Measurements from ENCODE around the gene MNX1. TPM values are rescaled to one million over a fixed set of nuclear protein-coding genes. Genes with fewer than 3 reads are reported as not detected.
A peak's percentile ranks its signal among the peaks of the same experiment; 100 is the strongest.

MNX1 gene
- total RNA-seq, 1 donor from 2014 or later, result 103 TPM

GRCh38 chr7:157009778-157010587, 480 bp downstream of the MNX1 start:
- Mint-ChIP-seq H3K9me3 (ENCODE audit: low read depth) (no peaks in the 10 kb centered on the region), H3K27me3 (peaks cover 19% of the 10 kb centered on the region), H3K36me3 (ENCODE audit: insufficient read depth) (peaks cover 8% of the 10 kb centered on the region), H3K4me3 (ENCODE audit: low read depth) (peak overlapping the region; percentile 92), H3K4me1 (ENCODE audit: low read depth) (peaks cover 43% of the 10 kb centered on the region), H3K27ac (peak overlapping the region; percentile 56)
- DNase-seq (ENCODE audit: low spot score, unreplicated experiment), result no peak
- TF ChIP-seq CTCF (IDR thresholded peaks at IDR 0.05; ENCODE audit: unreplicated experiment), result no peak

- Mint-ChIP-seq H3K4me3 (ENCODE audit: low read depth) (peak overlapping the region; percentile 92), H3K27ac (peak overlapping the region; percentile 90), H3K9me3 (ENCODE audit: low read depth) (no peaks in the 10 kb centered on the region), H3K27me3 (peaks cover 26% of the 10 kb centered on the region), H3K4me1 (ENCODE audit: low read depth) (peaks cover 40% of the 10 kb centered on the region), H3K36me3 (ENCODE audit: insufficient read depth) (peaks cover 15% of the 10 kb centered on the region)
- no peak for DNase-seq (ENCODE audit: low spot score, unreplicated experiment)
- TF ChIP-seq CTCF (IDR thresholded peaks at IDR 0.05; ENCODE audit: unreplicated experiment), result no peak
Measured at GRCh38 chr7:157009170-157009777, 1.2 kb downstream of the MNX1 start.

GRCh38 chr7:157008206-157009169, 2.0 kb downstream of the MNX1 start:
- Mint-ChIP-seq H3K27me3 (peaks cover 29% of the 10 kb centered on the region), H3K4me3 (ENCODE audit: low read depth) (peak overlapping the region; percentile 92), H3K36me3 (ENCODE audit: insufficient read depth) (peaks cover 18% of the 10 kb centered on the region), H3K27ac (peak overlapping the region; percentile 90), H3K9me3 (ENCODE audit: low read depth) (no peaks in the 10 kb centered on the region), H3K4me1 (ENCODE audit: low read depth) (peaks cover 32% of the 10 kb centered on the region)
- no peak for TF ChIP-seq CTCF (IDR thresholded peaks at IDR 0.05; ENCODE audit: unreplicated experiment)
- DNase-seq (ENCODE audit: low spot score, unreplicated experiment), result no peak

GRCh38 chr7:157007470-157008066, 2.9 kb downstream of the MNX1 start:
- Mint-ChIP-seq H3K27me3 (peaks cover 29% of the 10 kb centered on the region), H3K27ac (peak overlapping the region; percentile 37), H3K4me3 (ENCODE audit: low read depth) (peak overlapping the region; percentile 92), H3K9me3 (ENCODE audit: low read depth) (no peaks in the 10 kb centered on the region), H3K4me1 (ENCODE audit: low read depth) (peaks cover 28% of the 10 kb centered on the region), H3K36me3 (ENCODE audit: insufficient read depth) (peaks cover 18% of the 10 kb centered on the region)
- no peak for TF ChIP-seq CTCF (IDR thresholded peaks at IDR 0.05; ENCODE audit: unreplicated experiment)
- DNase-seq (ENCODE audit: low spot score, unreplicated experiment), result no peak
